Trophoblast cell (in vitro differentiated cells and primary cell): ENCODE data around the gene CLASRP.

Experiments used
- DNase-seq, 2 donors: peaks; one replicate each; pipeline ENCODE4 v3.0.0-alpha.2; 2016
- H2AFZ ChIP-seq: 2 replicates; pipeline ENCODE4 v1.6.1; 2013; ENCODE audit warnings: low read length, moderate library complexity, mild to moderate bottlenecking; ENCODE audit not compliant: insufficient read depth, poor library complexity
- H2AK5ac ChIP-seq: 2 replicates; pipeline ENCODE4 v1.6.1; 2013; ENCODE audit warnings: mild to moderate bottlenecking, low read length
- H2BK120ac ChIP-seq: 2 replicates; pipeline ENCODE4 v1.6.1; 2013; ENCODE audit warnings: low read length, mild to moderate bottlenecking, moderate library complexity; ENCODE audit not compliant: insufficient read depth, poor library complexity
- H2BK12ac ChIP-seq: 2 replicates; pipeline ENCODE4 v1.6.1; 2013; ENCODE audit warnings: mild to moderate bottlenecking, low read length, moderate library complexity
- H2BK5ac ChIP-seq: 2 replicates; pipeline ENCODE4 v1.6.1; 2013; ENCODE audit warnings: low read length, low read depth, moderate library complexity, mild to moderate bottlenecking; ENCODE audit not compliant: poor library complexity
- H3K14ac ChIP-seq: 2 replicates; pipeline ENCODE4 v1.6.1; 2013; ENCODE audit warnings: mild to moderate bottlenecking, low read length
- H3K18ac ChIP-seq: 2 replicates; pipeline ENCODE4 v1.6.1; 2013; ENCODE audit warnings: mild to moderate bottlenecking, low read length
- H3K23ac ChIP-seq: 2 replicates; pipeline ENCODE4 v1.6.1; 2013; ENCODE audit warnings: low read length
- H3K27ac ChIP-seq: 2 replicates; pipeline ENCODE4 v1.5.1; 2013; ENCODE audit warnings: low read depth, mild to moderate bottlenecking, inconsistent platforms, low read length, moderate library complexity
- H3K27me3 ChIP-seq: 2 replicates; pipeline ENCODE4 v1.6.1; 2013; ENCODE audit warnings: inconsistent platforms, mild to moderate bottlenecking, low read length, moderate library complexity; ENCODE audit not compliant: insufficient read depth
- H3K36me3 ChIP-seq, 2 experiments: 1 replicate in 1 of 2; 2 replicates in 1 of 2; pipeline ENCODE4 v1.6.1; 2013; ENCODE audit warnings: low read length in 2 of 2, mild to moderate bottlenecking in 2 of 2, moderate library complexity in 1 of 2; ENCODE audit not compliant: insufficient read depth in 2 of 2, control insufficient read depth in 1 of 2
- H3K4ac ChIP-seq: 2 replicates; pipeline ENCODE4 v1.6.1; 2013; ENCODE audit warnings: low read depth, mild to moderate bottlenecking, low read length, moderate library complexity
- H3K4me1 ChIP-seq, 2 experiments: 1 replicate in 1 of 2; 2 replicates in 1 of 2; pipeline ENCODE4 v1.6.1; 2013; ENCODE audit warnings: low read length in 2 of 2, mild to moderate bottlenecking in 2 of 2, moderate library complexity in 1 of 2; ENCODE audit not compliant: insufficient read depth in 2 of 2, control insufficient read depth in 1 of 2
- H3K4me2 ChIP-seq: 2 replicates; pipeline ENCODE4 v1.6.1; 2013; ENCODE audit warnings: inconsistent platforms, mild to moderate bottlenecking, low read length, moderate library complexity
- H3K4me3 ChIP-seq: 2 replicates; pipeline ENCODE4 v1.5.1; 2013; ENCODE audit warnings: mild to moderate bottlenecking, low read depth, low read length, inconsistent platforms
- H3K79me1 ChIP-seq: one replicate; pipeline ENCODE4 v1.6.1; 2013; ENCODE audit warnings: low read length
- H3K79me2 ChIP-seq: 2 replicates; pipeline ENCODE4 v1.6.1; 2013; ENCODE audit warnings: low read length, mild to moderate bottlenecking; ENCODE audit not compliant: control insufficient read depth, insufficient read depth, poor library complexity
- H3K9ac ChIP-seq: 2 replicates; pipeline ENCODE4 v1.6.1; 2013; ENCODE audit warnings: mild to moderate bottlenecking, low read length
- H3K9me3 ChIP-seq: 2 replicates; pipeline ENCODE4 v1.6.1; 2013; ENCODE audit warnings: low read depth, mild to moderate bottlenecking, control low read depth, inconsistent platforms, low read length; ENCODE audit not compliant: insufficient read depth
- H4K12ac ChIP-seq: 2 replicates; pipeline ENCODE4 v1.6.1; 2013; ENCODE audit warnings: low read depth, mild to moderate bottlenecking, low read length, moderate library complexity
- H4K8ac ChIP-seq: 2 replicates; pipeline ENCODE4 v1.6.1; 2013; ENCODE audit warnings: low read depth, mild to moderate bottlenecking, low read length, moderate library complexity
- H4K91ac ChIP-seq: one replicate; pipeline ENCODE4 v1.6.1; 2013; ENCODE audit warnings: low read depth, mild to moderate bottlenecking, low read length, moderate library complexity
- WGBS: extraction: QIAGEN DNeasy Blood & Tissue Kit; methylation state at CpG from one replicate; pipeline ENCODE4 v1.1.7; 2013; ENCODE audit warnings: missing lambda C conversion rate; ENCODE audit not compliant: insufficient read length, insufficient coverage; ENCODE audit errors: extremely low coverage; 5-methylcytosine and 5-hydroxymethylcytosine counted together

Gene CLASRP

GRCh38 chr19:45049073-45049736, 10.4 kb downstream of the CLASRP start:
- H3K23ac ChIP-seq, result no peak overlapping the region
- no peak overlapping the region for H2BK12ac ChIP-seq
- peaks cover 3% of the 10 kb centered on the region for H3K79me2 ChIP-seq
- H3K4ac ChIP-seq, result peak overlapping the region; percentile 65
- H4K12ac ChIP-seq, result no peak overlapping the region
- H2AK5ac ChIP-seq, result no peak overlapping the region
- no CpG with 5 or more reads among the region's 8 CpGs for WGBS
- no peaks in the 10 kb centered on the region for H3K9me3 ChIP-seq
- no peaks in the 10 kb centered on the region for H3K27me3 ChIP-seq
- H3K9ac ChIP-seq, result no peak overlapping the region
- DNase-seq, result peak in 1 of 2 donors; percentile 21
- no peak overlapping the region for H2BK120ac ChIP-seq
- H3K27ac ChIP-seq, result peak overlapping the region; percentile 3
- no peak overlapping the region for H2BK5ac ChIP-seq
- H3K18ac ChIP-seq, result peak overlapping the region; percentile 56
- H3K4me1 ChIP-seq, result peaks cover 0 to 5% of the 10 kb centered on the region in 2 experiments
- H3K36me3 ChIP-seq, result peaks cover 36 to 47% of the 10 kb centered on the region in 2 experiments
- no peak overlapping the region for H3K14ac ChIP-seq
- H3K4me2 ChIP-seq, result no peak overlapping the region
- H4K8ac ChIP-seq, result no peak overlapping the region
- no peak overlapping the region for H4K91ac ChIP-seq
- no peaks in the 10 kb centered on the region for H3K79me1 ChIP-seq
- H3K4me3 ChIP-seq, result no peak overlapping the region
- no peak overlapping the region for H2AFZ ChIP-seq

- Histone ChIP-seq H2BK120ac (no peak overlapping the region), H2BK5ac (no peak overlapping the region), H3K27me3 (no peaks in the 10 kb centered on the region), H4K91ac (no peak overlapping the region), H2AK5ac (no peak overlapping the region), H3K4me1 (peaks cover 0 to 5% of the 10 kb centered on the region in 2 experiments), H4K8ac (no peak overlapping the region), H3K79me1 (no peaks in the 10 kb centered on the region), H3K9me3 (no peaks in the 10 kb centered on the region), H3K79me2 (peaks cover 3% of the 10 kb centered on the region), H3K14ac (no peak overlapping the region), H3K23ac (no peak overlapping the region), H3K4ac (peak overlapping the region; percentile 15), H3K4me2 (no peak overlapping the region), H3K9ac (no peak overlapping the region), H3K36me3 (peaks cover 36 to 46% of the 10 kb centered on the region in 2 experiments), H4K12ac (no peak overlapping the region), H3K18ac (no peak overlapping the region), H3K4me3 (no peak overlapping the region), H2AFZ (no peak overlapping the region), H3K27ac (no peak overlapping the region), H2BK12ac (no peak overlapping the region)
- WGBS, result no CpG with 5 or more reads among the region's 6 CpGs
- DNase-seq, result peak in 1 of 2 donors; percentile 33
Observed at GRCh38 chr19:45050036-45050435, 11.2 kb downstream of the CLASRP start.

- Histone ChIP-seq H3K79me1 (no peaks in the 10 kb centered on the region), H2AK5ac (no peak overlapping the region), H3K9ac (no peak overlapping the region), H3K9me3 (no peaks in the 10 kb centered on the region), H3K4me3 (no peak overlapping the region), H3K18ac (no peak overlapping the region), H4K91ac (no peak overlapping the region), H3K23ac (no peak overlapping the region), H3K36me3 (peaks cover 42 to 50% of the 10 kb centered on the region in 2 experiments), H2BK120ac (no peak overlapping the region), H3K27me3 (no peaks in the 10 kb centered on the region), H3K4me2 (no peak overlapping the region), H2BK12ac (no peak overlapping the region), H3K79me2 (peaks cover 3% of the 10 kb centered on the region), H4K8ac (no peak overlapping the region), H4K12ac (no peak overlapping the region), H2AFZ (no peak overlapping the region), H3K4ac (no peak overlapping the region), H3K4me1 (peaks cover 0 to 5% of the 10 kb centered on the region in 2 experiments), H2BK5ac (no peak overlapping the region), H3K27ac (no peak overlapping the region), H3K14ac (no peak overlapping the region)
- DNase-seq, result no peak
- WGBS, result no CpG with 5 or more reads among the region's 9 CpGs
Observed at GRCh38 chr19:45051929-45052579, 13.2 kb downstream of the CLASRP start.

GRCh38 chr19:45056831-45057230, 18.0 kb downstream of the CLASRP start:
- Histone ChIP-seq H3K4me3 (no peak overlapping the region), H2AFZ (no peak overlapping the region), H2BK120ac (no peak overlapping the region)

More at GRCh38 chr19:45056831-45057230, 18.0 kb downstream of the CLASRP start:
- Histone ChIP-seq H4K91ac (no peak overlapping the region), H3K79me2 (no peaks in the 10 kb centered on the region), H3K27me3 (no peaks in the 10 kb centered on the region), H3K36me3 (peaks cover 84 to 90% of the 10 kb centered on the region in 2 experiments), H3K4me2 (no peak overlapping the region), H4K8ac (no peak overlapping the region), H3K9ac (no peak overlapping the region), H4K12ac (no peak overlapping the region), H3K27ac (no peak overlapping the region), H3K18ac (no peak overlapping the region), H3K9me3 (no peaks in the 10 kb centered on the region), H3K14ac (no peak overlapping the region), H2BK12ac (no peak overlapping the region), H2BK5ac (no peak overlapping the region), H3K4ac (no peak overlapping the region), H3K4me1 (no peaks in the 10 kb centered on the region), H3K23ac (no peak overlapping the region), H3K79me1 (no peaks in the 10 kb centered on the region), H2AK5ac (no peak overlapping the region)
- DNase-seq, result no peak
- WGBS, result no CpG with 5 or more reads among the region's 8 CpGs
